Large intestine (tissue), 3 donors: Measurements from ENCODE around the gene MYO5C. TPM values are rescaled to one million over a fixed set of nuclear protein-coding genes. Genes with fewer than 3 reads are reported as not detected.

Experiments used
- DNase-seq, 2 donors: peaks; one replicate each; pipeline versions ENCODE4 v3.0.0 to v3.0.0-alpha.2; 2013
- H3K27ac ChIP-seq: one replicate; pipeline ENCODE4 v1.5.1; 2013; ENCODE audit warnings: low read length
- H3K27me3 ChIP-seq: 2 replicates; pipeline ENCODE4 v1.6.1; 2013; ENCODE audit warnings: low read length; ENCODE audit not compliant: control insufficient read depth, insufficient read depth
- H3K36me3 ChIP-seq: 2 replicates; pipeline ENCODE4 v1.6.1; 2013; ENCODE audit warnings: low read length; ENCODE audit not compliant: control insufficient read depth, insufficient read depth
- H3K4me1 ChIP-seq: one replicate; pipeline ENCODE4 v1.6.1; 2013; ENCODE audit warnings: low read length; ENCODE audit not compliant: control insufficient read depth, insufficient read depth
- H3K4me3 ChIP-seq: one replicate; pipeline ENCODE4 v1.5.1; 2013; ENCODE audit warnings: low read length
- H3K9me3 ChIP-seq: one replicate; pipeline ENCODE4 v1.6.1; 2013; ENCODE audit warnings: mild to moderate bottlenecking, low read depth, low read length, moderate library complexity; ENCODE audit not compliant: control insufficient read depth
- WGBS: methylation state at CpG from one replicate; pipeline ENCODE4 v1.1.5; 2013; ENCODE audit warnings: low lambda C conversion rate; ENCODE audit not compliant: insufficient coverage; 5-methylcytosine and 5-hydroxymethylcytosine counted together
- polyA plus RNA-seq: library from polyadenylated mRNA; unstranded; fragments of 120-200 nt; gene quantifications from one replicate; pipeline ENCODE4 v1.2.1, GENCODE V29; 2013

MYO5C gene
- polyA plus RNA-seq, 1 donor: 12.8 TPM

DNA sequence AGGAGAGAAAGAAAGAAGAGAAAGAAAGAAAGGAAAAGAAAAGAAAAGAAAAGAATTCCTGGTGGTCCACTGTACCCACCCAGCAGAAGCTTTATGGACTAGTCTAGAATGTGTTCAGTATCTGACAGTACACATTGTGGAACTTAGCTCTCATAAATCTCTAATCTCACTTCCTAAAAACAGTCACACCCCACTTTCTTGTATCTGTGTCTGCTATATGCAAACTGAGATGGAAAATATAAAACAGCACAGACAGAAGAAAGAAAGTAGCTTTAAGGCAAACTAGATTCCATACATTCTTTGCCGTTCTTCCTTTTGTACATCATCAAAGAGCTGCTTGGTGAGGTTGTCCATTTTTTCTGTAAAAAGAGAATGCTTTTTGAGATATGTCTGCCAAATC is 63.3 kb downstream of the MYO5C start:
- Histone ChIP-seq H3K4me1 (peaks cover 4% of the 10 kb centered on the region), H3K9me3 (no peaks in the 10 kb centered on the region), H3K4me3 (no peak overlapping the region), H3K36me3 (peaks cover 8% of the 10 kb centered on the region), H3K27me3 (no peaks in the 10 kb centered on the region), H3K27ac (no peak overlapping the region)
- no peak for DNase-seq
- no CpG with 5 or more reads among the region's 1 CpG for WGBS

DNA sequence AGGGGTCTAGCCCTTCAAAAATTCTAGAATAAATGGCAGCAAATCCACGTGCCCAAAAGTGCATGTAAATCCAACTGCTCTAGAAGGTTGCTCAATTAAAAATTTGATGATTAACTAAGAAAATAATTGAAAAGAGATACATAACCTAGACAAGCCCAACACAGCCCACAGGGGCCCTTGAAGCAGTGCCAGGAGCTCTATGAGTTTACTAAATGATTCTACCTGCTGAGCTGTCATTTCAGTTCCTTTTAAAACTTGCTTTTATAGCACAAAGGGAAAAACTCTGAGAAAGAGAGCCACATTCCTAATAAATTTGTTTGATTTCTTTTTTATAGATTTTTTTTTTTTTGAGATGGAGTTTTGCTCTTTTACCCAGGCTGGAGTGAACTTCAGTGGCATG is 65.5 kb downstream of the MYO5C start:
- H3K9me3 ChIP-seq: no peaks in the 10 kb centered on the region
- WGBS: no CpG with 5 or more reads among the region's 1 CpG
- no peak for DNase-seq
- no peak overlapping the region for H3K27ac ChIP-seq
- peaks cover 4% of the 10 kb centered on the region for H3K4me1 ChIP-seq
- no peak overlapping the region for H3K4me3 ChIP-seq
- peaks cover 6% of the 10 kb centered on the region for H3K36me3 ChIP-seq
- no peaks in the 10 kb centered on the region for H3K27me3 ChIP-seq

DNA sequence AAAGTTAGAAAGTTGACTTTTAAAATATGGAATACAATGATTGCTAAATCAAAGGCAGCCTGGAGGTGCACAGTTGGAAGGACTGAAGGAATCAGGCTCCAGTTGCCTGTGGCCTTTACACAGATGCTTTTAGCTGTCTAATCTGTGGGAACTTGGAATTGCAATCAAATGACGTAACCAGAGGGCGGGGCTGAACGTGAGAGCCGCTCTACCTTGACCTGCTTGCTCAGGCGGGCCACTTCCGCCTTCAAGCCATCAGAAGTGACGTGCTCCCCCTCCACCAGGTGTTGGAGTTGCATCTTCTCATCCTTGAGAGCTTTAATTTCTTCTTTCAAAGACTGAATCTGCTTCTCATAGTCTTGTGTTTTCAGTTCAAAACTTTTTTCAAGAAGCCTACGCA is 66.7 kb downstream of the MYO5C start:
- H3K36me3 ChIP-seq: peaks cover 6% of the 10 kb centered on the region
- no peaks in the 10 kb centered on the region for H3K27me3 ChIP-seq
- no CpG with 5 or more reads among the region's 8 CpGs for WGBS
- peak; percentile 86 to 93 for DNase-seq
- no peaks in the 10 kb centered on the region for H3K9me3 ChIP-seq
- peaks cover 4% of the 10 kb centered on the region for H3K4me1 ChIP-seq
- peak overlapping the region; percentile 15 for H3K27ac ChIP-seq
- no peak overlapping the region for H3K4me3 ChIP-seq

DNA sequence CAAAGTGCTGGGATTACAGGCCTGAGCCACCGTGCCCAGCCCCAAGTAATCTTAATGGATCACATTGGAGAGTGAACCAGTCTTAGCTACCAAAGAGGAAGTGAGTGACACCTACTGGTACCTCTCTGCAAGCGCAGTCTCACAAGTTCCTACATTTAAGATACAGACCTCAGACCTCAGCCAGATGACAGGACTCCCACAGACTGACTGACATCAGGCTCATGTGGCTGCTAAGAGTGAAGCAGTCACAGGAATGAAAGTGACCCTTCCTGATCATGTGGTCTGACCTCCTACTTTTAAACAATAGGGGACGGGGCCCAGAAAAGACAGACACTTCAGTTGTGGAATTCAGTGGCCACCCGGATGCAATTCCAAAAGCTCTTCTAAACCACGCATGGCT is 68.1 kb downstream of the MYO5C start:
- Histone ChIP-seq H3K9me3 (no peaks in the 10 kb centered on the region), H3K27ac (no peak overlapping the region), H3K27me3 (no peaks in the 10 kb centered on the region), H3K36me3 (peaks cover 14% of the 10 kb centered on the region), H3K4me1 (peaks cover 4% of the 10 kb centered on the region), H3K4me3 (no peak overlapping the region)
- DNase-seq: peak; percentile 66 to 68
- WGBS: no CpG with 5 or more reads among the region's 5 CpGs

DNA sequence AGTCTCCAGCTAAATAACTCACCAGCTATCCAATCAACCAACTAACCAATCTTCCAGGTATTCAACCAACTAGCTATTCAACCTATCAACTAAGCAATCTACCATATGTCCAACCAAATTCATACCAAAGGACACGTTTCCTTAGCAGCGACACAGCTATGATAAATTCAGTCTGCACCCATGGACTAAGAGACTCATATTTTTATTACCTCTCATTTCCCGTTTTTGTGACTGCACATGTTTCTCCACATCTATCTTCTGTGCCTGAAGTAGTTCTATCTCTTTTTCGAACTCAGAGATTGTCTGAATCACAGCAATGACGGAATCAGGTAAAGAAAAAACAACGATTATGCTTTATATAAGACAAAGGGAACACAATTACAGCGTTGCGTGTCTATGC is 70.4 kb downstream of the MYO5C start:
- H3K27ac ChIP-seq: no peak overlapping the region
- H3K27me3 ChIP-seq: no peaks in the 10 kb centered on the region
- peaks cover 4% of the 10 kb centered on the region for H3K4me1 ChIP-seq
- WGBS: 90% methylated on average over 2 of the region's 8 CpGs
- DNase-seq: no peak
- peaks cover 16% of the 10 kb centered on the region for H3K36me3 ChIP-seq
- no peaks in the 10 kb centered on the region for H3K9me3 ChIP-seq
- H3K4me3 ChIP-seq: no peak overlapping the region

DNA sequence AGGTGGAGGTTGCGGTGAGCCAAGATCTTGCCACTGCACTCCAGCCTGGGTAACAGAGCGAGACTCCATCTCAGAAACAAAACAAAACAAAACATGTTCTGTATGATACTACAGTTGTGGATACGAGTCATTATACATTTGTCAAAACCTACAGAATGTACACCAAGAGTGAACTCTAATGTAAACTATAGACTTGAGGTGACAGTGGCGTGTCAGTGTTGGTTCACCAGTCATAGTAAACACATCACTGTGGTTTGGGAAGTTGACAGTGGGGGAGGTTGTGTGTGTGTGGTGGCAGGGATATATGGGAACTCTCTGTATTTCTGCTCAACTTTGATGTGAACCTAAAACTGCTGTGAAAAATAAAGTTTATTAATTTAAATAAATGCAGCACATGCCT is 71.4 kb downstream of the MYO5C start:
- Histone ChIP-seq H3K27me3 (no peaks in the 10 kb centered on the region), H3K36me3 (peaks cover 19% of the 10 kb centered on the region), H3K4me1 (peaks cover 4% of the 10 kb centered on the region), H3K4me3 (no peak overlapping the region), H3K27ac (no peak overlapping the region), H3K9me3 (no peaks in the 10 kb centered on the region)
- DNase-seq: no peak
- no CpG with 5 or more reads among the region's 4 CpGs for WGBS

DNA sequence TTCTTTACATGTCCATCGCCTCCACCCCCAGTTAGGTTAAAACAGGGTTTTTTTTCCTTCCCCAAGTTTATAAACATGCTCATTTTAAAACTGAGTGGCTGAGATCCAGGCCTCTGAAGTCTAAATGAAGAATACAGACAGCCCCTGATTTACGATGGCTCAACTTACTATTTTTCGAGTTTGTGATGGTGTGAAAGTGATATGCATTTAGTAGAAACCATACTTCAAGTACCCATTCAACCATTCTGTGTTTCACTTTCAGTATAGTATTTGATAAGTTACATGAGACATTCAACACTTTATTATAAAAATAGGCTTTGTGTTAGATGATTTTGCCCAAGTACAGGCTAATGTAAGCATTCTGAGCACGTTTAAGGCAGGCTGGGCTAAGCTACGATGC is 73.9 kb downstream of the MYO5C start:
- DNase-seq: no peak
- Histone ChIP-seq H3K4me1 (no peaks in the 10 kb centered on the region), H3K4me3 (no peak overlapping the region), H3K27me3 (no peaks in the 10 kb centered on the region), H3K9me3 (no peaks in the 10 kb centered on the region), H3K36me3 (peaks cover 32% of the 10 kb centered on the region), H3K27ac (no peak overlapping the region)
- WGBS: 100% methylated on average over 1 of the region's 5 CpGs

DNA sequence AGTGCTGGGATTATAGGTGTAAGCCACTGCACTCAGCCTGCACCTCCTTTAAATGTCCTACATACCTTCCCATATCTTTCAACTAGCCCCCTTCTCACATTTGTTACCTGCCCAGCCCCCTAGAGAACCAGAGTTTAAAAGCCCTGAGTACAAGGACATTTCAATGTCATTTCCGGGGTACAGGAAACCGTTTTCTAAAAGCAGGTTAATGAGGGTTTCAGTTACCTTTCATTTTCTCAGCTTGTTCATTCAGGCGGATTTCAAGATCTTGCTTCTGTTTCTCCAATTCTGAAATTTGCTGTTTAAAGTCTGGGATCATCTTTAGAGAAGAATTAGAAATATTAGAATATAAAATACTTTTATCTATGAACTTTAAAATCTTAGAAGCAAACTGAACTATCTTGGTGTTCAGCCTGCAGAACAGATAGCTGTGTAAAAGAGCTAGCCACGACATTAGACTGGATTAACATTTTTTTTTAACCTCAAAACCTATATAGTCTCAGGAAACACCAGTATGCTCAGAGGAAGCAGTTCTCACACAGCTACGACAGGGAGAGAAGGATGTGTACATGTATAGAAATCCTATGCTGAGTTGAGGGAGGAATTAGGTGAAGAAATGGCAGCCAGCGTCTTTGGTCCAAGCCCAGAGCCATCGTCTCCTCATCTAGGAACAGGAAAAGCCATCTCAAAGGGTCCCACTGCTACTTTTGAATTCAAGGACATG is 74.5 kb downstream of the MYO5C start:
- no peak overlapping the region for H3K27ac ChIP-seq
- 93% methylated on average over 3 of the region's 7 CpGs for WGBS

DNA sequence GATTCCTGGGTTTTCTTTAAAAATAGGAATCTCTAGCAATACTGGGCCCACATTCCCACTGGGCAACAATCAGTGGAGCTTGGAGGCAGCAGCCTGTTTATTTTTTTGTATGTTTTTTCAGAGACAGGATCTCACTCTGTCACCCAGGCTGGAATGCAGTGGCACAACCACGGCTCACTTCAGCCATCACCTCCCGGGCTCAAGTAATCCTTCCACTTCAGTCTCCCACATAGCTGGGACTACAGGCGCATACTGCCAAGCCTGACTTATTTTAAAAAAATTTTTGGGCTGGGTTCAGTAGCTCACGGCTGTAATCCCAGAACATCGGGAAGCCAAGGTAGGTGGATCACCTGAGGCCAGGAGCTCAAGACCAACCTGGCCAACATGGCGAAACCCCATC is 75.4 kb downstream of the MYO5C start:
- no peak overlapping the region for H3K4me3 ChIP-seq
- no peaks in the 10 kb centered on the region for H3K4me1 ChIP-seq
- H3K9me3 ChIP-seq: no peaks in the 10 kb centered on the region
- H3K27me3 ChIP-seq: no peaks in the 10 kb centered on the region
- H3K27ac ChIP-seq: no peak overlapping the region
- H3K36me3 ChIP-seq: peaks cover 33% of the 10 kb centered on the region
- DNase-seq: no peak
- no CpG with 5 or more reads among the region's 6 CpGs for WGBS

More for the DNA sequence above, 74.5 kb downstream of the MYO5C start:
- H3K4me1 ChIP-seq: no peaks in the 10 kb centered on the region
- no peak for DNase-seq
- H3K27me3 ChIP-seq: no peaks in the 10 kb centered on the region
- peaks cover 33% of the 10 kb centered on the region for H3K36me3 ChIP-seq
- H3K4me3 ChIP-seq: no peak overlapping the region
- H3K9me3 ChIP-seq: no peaks in the 10 kb centered on the region

DNA sequence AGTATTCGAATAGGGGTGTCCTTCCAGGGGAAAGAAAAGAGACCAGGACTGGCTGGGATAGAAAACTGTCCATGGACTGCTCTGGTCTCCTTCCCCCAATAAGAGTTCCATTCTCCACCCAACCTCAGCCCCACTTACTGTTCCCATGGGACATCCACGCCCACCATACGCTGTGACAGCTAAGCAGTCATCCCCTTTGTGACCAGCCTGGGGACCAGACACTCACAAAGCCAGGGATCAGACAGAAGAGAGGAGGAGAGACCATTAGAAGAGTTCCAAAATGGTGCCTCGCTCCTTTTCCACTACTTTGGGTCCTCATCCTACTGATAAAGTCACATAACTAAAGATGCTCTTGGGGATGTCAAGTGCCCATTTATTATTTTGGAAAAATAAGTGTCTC is 76.8 kb downstream of the MYO5C start:
- Histone ChIP-seq H3K27ac (no peak overlapping the region), H3K9me3 (no peaks in the 10 kb centered on the region), H3K4me1 (no peaks in the 10 kb centered on the region), H3K27me3 (no peaks in the 10 kb centered on the region), H3K36me3 (peaks cover 29% of the 10 kb centered on the region), H3K4me3 (no peak overlapping the region)
- no CpG with 5 or more reads among the region's 4 CpGs for WGBS
- DNase-seq: no peak

DNA sequence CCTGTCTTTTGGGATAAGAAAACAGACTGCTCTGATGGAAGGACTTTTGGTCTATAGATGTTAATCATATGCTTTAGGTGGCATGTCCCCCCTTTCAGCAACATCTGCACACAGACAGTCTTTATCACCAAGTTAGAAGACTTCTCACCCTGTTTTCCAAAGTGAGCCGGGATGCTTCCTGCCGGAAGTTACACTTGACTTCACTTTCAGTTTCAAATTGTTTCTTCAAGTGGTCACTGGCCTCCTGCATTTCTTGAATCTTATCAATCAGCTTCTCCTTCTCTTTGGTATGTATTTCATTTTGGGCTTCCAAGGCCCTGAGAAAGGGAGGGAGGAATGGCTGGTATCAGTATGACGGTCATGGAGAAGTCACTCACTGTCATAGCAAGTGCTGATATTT is 77.2 kb downstream of the MYO5C start:
- H3K4me3 ChIP-seq: no peak overlapping the region
- DNase-seq: no peak
- H3K4me1 ChIP-seq: no peaks in the 10 kb centered on the region
- H3K27ac ChIP-seq: no peak overlapping the region
- peaks cover 30% of the 10 kb centered on the region for H3K36me3 ChIP-seq
- no peaks in the 10 kb centered on the region for H3K9me3 ChIP-seq
- no peaks in the 10 kb centered on the region for H3K27me3 ChIP-seq
- 100% methylated on average over 2 of the region's 3 CpGs for WGBS
